ENCODE data around the gene APH1A.

Gene APH1A

DNA sequence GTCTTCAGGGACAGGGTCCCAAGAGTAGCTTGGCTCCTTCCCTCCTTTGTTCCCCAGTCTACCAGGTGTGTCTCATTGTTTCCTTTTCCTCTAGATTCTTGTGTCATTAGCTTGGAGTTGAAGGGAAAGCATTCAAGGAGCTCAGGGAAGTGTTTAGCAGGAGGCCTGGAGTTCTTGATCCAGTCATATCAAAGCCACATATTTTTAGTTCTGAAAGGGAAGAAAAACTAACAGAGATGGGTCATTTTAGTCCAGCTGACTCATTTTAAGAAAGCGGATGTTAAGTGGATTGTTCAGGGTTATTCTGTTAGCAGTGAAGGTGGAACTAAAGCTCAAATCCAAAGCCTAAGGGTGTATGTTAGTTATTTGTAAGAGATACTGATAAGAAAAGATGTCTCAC is 4.5 kb upstream of the APH1A start:
- H3K4me2 ChIP-seq (ENCODE audit: low read length): peak overlapping the region; percentile 80
- TF ChIP-seq EZH2phosphoT487 (IDR thresholded peaks at IDR 0.05; ENCODE audit: borderline replicate concordance, low read length): no peak
- TF ChIP-seq CTCF (IDR thresholded peaks at IDR 0.05; ENCODE audit: low read depth, low read length, poor library complexity, severe bottlenecking): no peak
- H3K4me3 ChIP-seq (ENCODE audit: low read length): peak overlapping the region; percentile 65

GRCh38 chr1:150271291-150271959 is 2.6 kb upstream of the APH1A start:
- Histone ChIP-seq H3K4me1 (ENCODE audit: control insufficient read depth, low read length) (peaks cover 42% of the 10 kb centered on the region), H3K4me2 (ENCODE audit: low read length) (peak overlapping the region; percentile 80; the same call in 1 of the 2 replicates), H3K79me2 (ENCODE audit: control insufficient read depth, low read length) (peaks cover 24% of the 10 kb centered on the region), H3K4me3 (ENCODE audit: low read length) (no peak overlapping the region), H3K9me2 (replicated peaks; ENCODE audit: control insufficient read depth, low read length) (no peaks in the 10 kb centered on the region), H3K27me3 (ENCODE audit: control insufficient read depth, low read length) (no peaks in the 10 kb centered on the region), H3F3A (ENCODE audit: control insufficient read depth, insufficient read depth) (no peaks in the 10 kb centered on the region), H3K36me3 (ENCODE audit: control insufficient read depth, low read length) (peaks cover 16% of the 10 kb centered on the region), H4K20me1 (ENCODE audit: control insufficient read depth, insufficient read depth, low read depth, low read length) (peaks cover 4% of the 10 kb centered on the region; the same call in 1 of the 2 replicates), H3K27ac (ENCODE audit: low read depth, low read length) (no peak overlapping the region), H3K9me3 (ENCODE audit: control insufficient read depth, insufficient read depth, low read length) (no peaks in the 10 kb centered on the region)
- no peak for TF ChIP-seq CTCF (IDR thresholded peaks at IDR 0.05; ENCODE audit: low read depth, low read length, poor library complexity, severe bottlenecking)
- no peak for TF ChIP-seq EZH2phosphoT487 (IDR thresholded peaks at IDR 0.05; ENCODE audit: borderline replicate concordance, low read length)

More for the DNA sequence above, 4.5 kb upstream of the APH1A start:
- peaks cover 30% of the 10 kb centered on the region for H3K4me1 ChIP-seq (ENCODE audit: control insufficient read depth, low read length)
- H4K20me1 ChIP-seq (ENCODE audit: control insufficient read depth, insufficient read depth, low read depth, low read length): no peaks in the 10 kb centered on the region
- no peaks in the 10 kb centered on the region for H3K27me3 ChIP-seq (ENCODE audit: control insufficient read depth, low read length)
- peaks cover 4% of the 10 kb centered on the region; the same call in 1 of the 2 replicates for H3K36me3 ChIP-seq (ENCODE audit: control insufficient read depth, low read length)
- peaks cover 5% of the 10 kb centered on the region for H3K79me2 ChIP-seq (ENCODE audit: control insufficient read depth, low read length)
- H3K27ac ChIP-seq (ENCODE audit: low read depth, low read length): no peak overlapping the region
- H3K9me2 ChIP-seq (replicated peaks; ENCODE audit: control insufficient read depth, low read length): no peaks in the 10 kb centered on the region
- no peaks in the 10 kb centered on the region for H3F3A ChIP-seq (ENCODE audit: control insufficient read depth, insufficient read depth)
- H3K9me3 ChIP-seq (ENCODE audit: control insufficient read depth, insufficient read depth, low read length): no peaks in the 10 kb centered on the region

DNA sequence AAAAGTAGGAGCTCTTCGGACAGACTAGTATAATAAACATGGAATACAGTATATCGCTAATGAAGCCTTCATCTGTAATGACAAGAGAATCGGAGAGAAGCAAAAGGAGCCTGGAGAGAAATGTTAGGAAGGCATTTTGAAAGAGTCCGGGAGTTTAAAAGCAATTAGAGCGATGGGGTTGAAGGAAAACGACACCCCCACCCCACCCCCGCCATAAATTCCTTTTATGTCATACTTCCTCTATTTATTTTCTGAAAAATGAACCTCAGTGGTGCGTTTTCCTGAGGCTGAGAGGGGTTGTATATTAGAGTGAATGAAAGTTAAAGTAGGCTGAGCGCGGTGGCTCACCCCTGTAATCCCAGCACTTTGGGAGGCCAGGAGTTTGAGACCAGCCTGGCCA is 635 bp upstream of the APH1A start:
- H3K79me2 ChIP-seq (ENCODE audit: control insufficient read depth, low read length): peaks cover 28% of the 10 kb centered on the region
- no peaks in the 10 kb centered on the region for H3K9me2 ChIP-seq (replicated peaks; ENCODE audit: control insufficient read depth, low read length)
- peaks cover 42% of the 10 kb centered on the region for H3K4me1 ChIP-seq (ENCODE audit: control insufficient read depth, low read length)
- H3K36me3 ChIP-seq (ENCODE audit: control insufficient read depth, low read length): peaks cover 35% of the 10 kb centered on the region
- peak overlapping the region; percentile 52 for H3K27ac ChIP-seq (ENCODE audit: low read depth, low read length)
- peaks cover 4% of the 10 kb centered on the region; the same call in 1 of the 2 replicates for H4K20me1 ChIP-seq (ENCODE audit: control insufficient read depth, insufficient read depth, low read depth, low read length)
- TF ChIP-seq EZH2phosphoT487 (IDR thresholded peaks at IDR 0.05; ENCODE audit: borderline replicate concordance, low read length) (no peak), CTCF (IDR thresholded peaks at IDR 0.05; ENCODE audit: low read depth, low read length, poor library complexity, severe bottlenecking) (no peak)
- no peaks in the 10 kb centered on the region for H3K27me3 ChIP-seq (ENCODE audit: control insufficient read depth, low read length)
- no peaks in the 10 kb centered on the region for H3K9me3 ChIP-seq (ENCODE audit: control insufficient read depth, insufficient read depth, low read length)
- peak overlapping the region; percentile 83 for H3K4me3 ChIP-seq (ENCODE audit: low read length)
- no peaks in the 10 kb centered on the region for H3F3A ChIP-seq (ENCODE audit: control insufficient read depth, insufficient read depth)
- peak overlapping the region; percentile 77 for H3K4me2 ChIP-seq (ENCODE audit: low read length)

All from DOHH2 (cell line).